Astrocyte (in vitro differentiated cells and primary cell): ENCODE results near the gene SMC3. TPM values are rescaled to one million over a fixed set of nuclear protein-coding genes. Genes with fewer than 3 reads are reported as not detected.

Experiments
- DNase-seq: peaks from one replicate; pipeline ENCODE4 v3.0.0-alpha.2; 2010; ENCODE audit warnings: low read depth
- FAIRE-seq: peaks from 2 replicates; lab custom pipeline; 2011; peaks lifted over from hg19 to GRCh38; lab: Jason Lieb, UNC
- H2AFZ ChIP-seq: 2 replicates; pipeline ENCODE4 v1.6.0; 2012; ENCODE audit warnings: low read depth, low read length, inconsistent platforms
- H3K27ac ChIP-seq: 2 replicates; pipeline ENCODE4 v1.5.1; 2011; ENCODE audit warnings: low read depth, low read length, inconsistent platforms
- H3K27me3 ChIP-seq: 2 replicates; pipeline ENCODE4 v1.6.0; 2011; ENCODE audit warnings: low read length, inconsistent platforms; ENCODE audit not compliant: insufficient read depth
- H3K36me3 ChIP-seq: 2 replicates; pipeline ENCODE4 v1.5.1; 2011; ENCODE audit warnings: low read length, inconsistent platforms; ENCODE audit not compliant: insufficient read depth
- H3K4me1 ChIP-seq: 2 replicates; pipeline ENCODE4 v1.5.1; 2011; ENCODE audit warnings: low read length, inconsistent platforms; ENCODE audit not compliant: insufficient read depth
- H3K4me2 ChIP-seq: 2 replicates; pipeline ENCODE4 v1.6.0; 2012; ENCODE audit warnings: low read length, inconsistent platforms
- H3K4me3 ChIP-seq: 2 replicates; pipeline ENCODE4 v1.5.1; 2011; ENCODE audit warnings: low read depth, mild to moderate bottlenecking, low read length, inconsistent platforms; ENCODE audit not compliant: insufficient read depth
- H3K79me2 ChIP-seq: 2 replicates; pipeline ENCODE4 v1.6.0; 2012; ENCODE audit warnings: mild to moderate bottlenecking, low read length, inconsistent platforms; ENCODE audit not compliant: insufficient read depth
- H3K9ac ChIP-seq: 2 replicates; pipeline ENCODE4 v1.6.0; 2012; ENCODE audit warnings: mild to moderate bottlenecking, low read length, inconsistent platforms
- H3K9me3 ChIP-seq: 2 replicates; pipeline ENCODE4 v1.5.1; 2012; ENCODE audit warnings: low read depth, mild to moderate bottlenecking, low read length, inconsistent platforms; ENCODE audit not compliant: insufficient read depth
- H4K20me1 ChIP-seq: 2 replicates; pipeline ENCODE4 v1.6.0; 2012; ENCODE audit warnings: low read length, inconsistent platforms; ENCODE audit not compliant: insufficient read depth
- H3K27ac Mint-ChIP-seq: one replicate; pipeline ENCODE4 v1.8.0; 2021; ENCODE audit warnings: mild to moderate bottlenecking, mixed read lengths; ENCODE audit not compliant: unreplicated experiment
- H3K27me3 Mint-ChIP-seq: one replicate; pipeline ENCODE4 v1.8.0; 2021; ENCODE audit warnings: low read depth, mixed read lengths; ENCODE audit not compliant: unreplicated experiment
- H3K36me3 Mint-ChIP-seq: one replicate; pipeline ENCODE4 v1.8.0; 2021; ENCODE audit warnings: low read depth, mixed read lengths; ENCODE audit not compliant: unreplicated experiment
- H3K4me1 Mint-ChIP-seq: one replicate; pipeline ENCODE4 v1.8.0; 2021; ENCODE audit warnings: low read depth, mixed read lengths; ENCODE audit not compliant: unreplicated experiment
- H3K4me3 Mint-ChIP-seq: one replicate; pipeline ENCODE4 v1.8.0; 2021; ENCODE audit warnings: mild to moderate bottlenecking, moderate library complexity, mixed read lengths; ENCODE audit not compliant: unreplicated experiment
- H3K9me3 Mint-ChIP-seq: one replicate; pipeline ENCODE4 v1.8.0; 2021; ENCODE audit warnings: mild to moderate bottlenecking, mixed read lengths; ENCODE audit not compliant: unreplicated experiment
- CTCF ChIP-seq: IDR thresholded peaks from 2 replicates; pipeline ENCODE4 v1.5.1; 2011; ENCODE audit warnings: low read depth, mild to moderate bottlenecking, inconsistent platforms, low read length, moderate library complexity; ENCODE audit not compliant: insufficient read depth
- EZH2 ChIP-seq: IDR thresholded peaks from 2 replicates; pipeline ENCODE4 v1.6.1; 2012; ENCODE audit warnings: mild to moderate bottlenecking, low read length, inconsistent platforms; ENCODE audit not compliant: insufficient read depth
- total RNA-seq: library from RNA; stranded (reverse); gene quantifications from 2 replicates; pipeline ENCODE4 v1.2.1, GENCODE V29; 2021

Gene SMC3
- total RNA-seq, 1 donor from 2014 or later, result 27.2 TPM

- H3K4me3 Mint-ChIP-seq, result no peak overlapping the region
- no peaks in the 10 kb centered on the region for H3K27me3 ChIP-seq
- no peak overlapping the region for H3K4me3 ChIP-seq
- H3K27ac Mint-ChIP-seq, result peak overlapping the region; percentile 48
- H3K79me2 ChIP-seq, result no peaks in the 10 kb centered on the region
- no peaks in the 10 kb centered on the region for H3K36me3 Mint-ChIP-seq
- peaks cover 21% of the 10 kb centered on the region for H3K4me1 ChIP-seq
- no peak overlapping the region for H3K27ac ChIP-seq
- no peaks in the 10 kb centered on the region for H3K36me3 ChIP-seq
- no peak for TF ChIP-seq EZH2
- no peak for TF ChIP-seq CTCF
- no peak overlapping the region for H2AFZ ChIP-seq
- no peaks in the 10 kb centered on the region for H3K9me3 ChIP-seq
- H3K4me2 ChIP-seq, result no peak overlapping the region
- no peak for FAIRE-seq
- peaks cover 1% of the 10 kb centered on the region for H3K9me3 Mint-ChIP-seq
- no peaks in the 10 kb centered on the region for H3K27me3 Mint-ChIP-seq
- no peak overlapping the region for H3K9ac ChIP-seq
- no peaks in the 10 kb centered on the region for H4K20me1 ChIP-seq
- no peak for DNase-seq
- peaks cover 20% of the 10 kb centered on the region for H3K4me1 Mint-ChIP-seq
These were observed 65.2 kb downstream of the SMC3 start for GRCh38 chr10:110632591-110633215.

GRCh38 chr10:110634527-110635209 lies 67.2 kb downstream of the SMC3 start:
- Histone ChIP-seq H3K79me2 (no peaks in the 10 kb centered on the region), H4K20me1 (no peaks in the 10 kb centered on the region), H3K27ac (no peak overlapping the region), H3K9me3 (no peaks in the 10 kb centered on the region), H3K4me2 (no peak overlapping the region), H3K9ac (no peak overlapping the region), H2AFZ (no peak overlapping the region), H3K36me3 (no peaks in the 10 kb centered on the region), H3K27me3 (no peaks in the 10 kb centered on the region), H3K4me3 (no peak overlapping the region), H3K4me1 (peaks cover 18% of the 10 kb centered on the region)
- Mint-ChIP-seq H3K36me3 (peaks cover under 1% of the 10 kb centered on the region), H3K4me1 (peaks cover 19% of the 10 kb centered on the region), H3K27me3 (no peaks in the 10 kb centered on the region), H3K9me3 (no peaks in the 10 kb centered on the region), H3K4me3 (no peak overlapping the region), H3K27ac (no peak overlapping the region)
- DNase-seq (no peak), FAIRE-seq (no peak)
- TF ChIP-seq EZH2 (no peak), CTCF (no peak)

- no peaks in the 10 kb centered on the region for H3K36me3 ChIP-seq
- Mint-ChIP-seq H3K36me3 (peaks cover 2% of the 10 kb centered on the region), H3K27me3 (no peaks in the 10 kb centered on the region), H3K4me3 (no peak overlapping the region), H3K9me3 (no peaks in the 10 kb centered on the region), H3K4me1 (peaks cover 17% of the 10 kb centered on the region), H3K27ac (no peak overlapping the region)
- TF ChIP-seq EZH2, result no peak
- no peak for TF ChIP-seq CTCF
- peaks cover 18% of the 10 kb centered on the region for H3K4me1 ChIP-seq
- DNase-seq, result no peak
- no peak for FAIRE-seq
- no peaks in the 10 kb centered on the region for H3K27me3 ChIP-seq
- no peaks in the 10 kb centered on the region for H3K9me3 ChIP-seq
- no peak overlapping the region for H2AFZ ChIP-seq
- H4K20me1 ChIP-seq, result no peaks in the 10 kb centered on the region
- no peaks in the 10 kb centered on the region for H3K79me2 ChIP-seq
- H3K27ac ChIP-seq, result no peak overlapping the region
- H3K4me2 ChIP-seq, result no peak overlapping the region
- H3K9ac ChIP-seq, result no peak overlapping the region
- no peak overlapping the region for H3K4me3 ChIP-seq
These were observed 69.1 kb downstream of the SMC3 start for GRCh38 chr10:110636572-110636931.
